PC-9 (cell line): Measurements from ENCODE around the gene CDK9. TPM values are rescaled to one million over a fixed set of nuclear protein-coding genes. Genes with fewer than 3 reads are reported as not detected.

ENCODE experiments used
- BruUV-seq: library from RNA; stranded (reverse); fragments of 400-500 nt; replicated peaks from 2 replicates; lab custom pipeline; 2021; lab: Mats Ljungman, UMichigan
- CTCF ChIA-PET: fragments of 300-600 bp; sonication (Branson Sonifier 250); formaldehyde crosslinking; loops from one replicate; lab custom pipeline; 2022; ENCODE audit warnings: antibody characterized with exemption; lab: Charles Lee
- POLR2A ChIA-PET: fragments of 300-600 bp; sonication (Branson Sonifier 250); formaldehyde crosslinking; loops from one replicate; lab custom pipeline; 2022; ENCODE audit warnings: antibody characterized with exemption; ENCODE audit not compliant: unreplicated experiment; lab: Charles Lee
- DNase-seq, 2 experiments: peaks; one replicate each; pipeline versions ENCODE4 v3.0.0 to v3.0.0-alpha.2; 2015 to 2022; ENCODE audit warnings: mixed read lengths in 1 of 2
- H2AFZ ChIP-seq: fragments of 200-600 bp; sonication (generic); 2 replicates; pipeline ENCODE4 v1.8.1; 2017; ENCODE audit warnings: antibody characterized with exemption
- H3F3A ChIP-seq: fragments of 200-600 bp; sonication (generic); 2 replicates; pipeline ENCODE4 v1.8.1; 2017; ENCODE audit warnings: antibody characterized with exemption, mild to moderate bottlenecking, low read depth; ENCODE audit not compliant: insufficient read depth
- H3K27ac ChIP-seq: fragments of 200-600 bp; sonication (generic); 2 replicates; pipeline ENCODE4 v1.6.1; 2016; ENCODE audit warnings: mixed run types
- H3K27me3 ChIP-seq: fragments of 200-600 bp; sonication (generic); 2 replicates; pipeline ENCODE4 v1.6.1; 2016; ENCODE audit warnings: low read depth, mixed run types; ENCODE audit not compliant: insufficient read depth
- H3K36me3 ChIP-seq: fragments of 200-600 bp; sonication (generic); 2 replicates; pipeline ENCODE4 v1.6.1; 2016; ENCODE audit warnings: low read depth, mixed run types
- H3K4me1 ChIP-seq: fragments of 200-600 bp; sonication (generic); replicated peaks from 2 replicates; pipeline ENCODE4 v1.6.1; 2016; ENCODE audit warnings: mixed run types; ENCODE audit not compliant: insufficient read depth
- H3K4me2 ChIP-seq: fragments of 200-600 bp; sonication (generic); 2 replicates; pipeline ENCODE4 v1.6.1; 2017; ENCODE audit warnings: mixed run types
- H3K4me3 ChIP-seq: fragments of 200-600 bp; sonication (generic); 2 replicates; pipeline ENCODE4 v1.6.1; 2016; ENCODE audit warnings: mixed run types
- H3K79me2 ChIP-seq: fragments of 200-600 bp; sonication (generic); 2 replicates; pipeline ENCODE4 v1.6.1; 2017; ENCODE audit warnings: low read depth, mixed run types
- H3K9me2 ChIP-seq: fragments of 200-600 bp; sonication (generic); 2 replicates; pipeline ENCODE4 v1.8.1; 2017; ENCODE audit warnings: mild to moderate bottlenecking; ENCODE audit not compliant: insufficient read depth
- H3K9me3 ChIP-seq: fragments of 200-600 bp; sonication (generic); 2 replicates; pipeline ENCODE4 v1.8.1; 2016; ENCODE audit warnings: low read depth; ENCODE audit not compliant: insufficient read depth
- H4K20me1 ChIP-seq: fragments of 200-600 bp; sonication (generic); 2 replicates; pipeline ENCODE4 v1.8.1; 2017; ENCODE audit not compliant: insufficient read depth
- EZH2 ChIP-seq: fragments of 200-600 bp; sonication (generic); IDR thresholded peaks from 2 replicates; pipeline ENCODE4 v1.8.0; 2017; ENCODE audit warnings: antibody characterized with exemption, low read depth
- intact Hi-C: fragments of 100-400 bp; cut with micrococcal nuclease; formaldehyde crosslinking; loops from one replicate; pipeline ENCODE4 v1.10.0; 2022; ENCODE audit not compliant: unreplicated experiment
- total RNA-seq: library from RNA; stranded (reverse); gene quantifications from 2 replicates; pipeline ENCODE4 v1.2.3, GENCODE V29; 2021
- TF ChIP-seq, protein P1 (sequence below): fragments of 200-600 bp; sonication (generic); conservative IDR thresholded peaks from 2 replicates; pipeline ENCODE4 v1.6.1; 2017; ENCODE audit warnings: mixed run types, antibody characterized with exemption, mild to moderate bottlenecking, moderate library complexity

Gene CDK9
- total RNA-seq, 1 experiment from 2014 or later, result 93.8 TPM

DNA sequence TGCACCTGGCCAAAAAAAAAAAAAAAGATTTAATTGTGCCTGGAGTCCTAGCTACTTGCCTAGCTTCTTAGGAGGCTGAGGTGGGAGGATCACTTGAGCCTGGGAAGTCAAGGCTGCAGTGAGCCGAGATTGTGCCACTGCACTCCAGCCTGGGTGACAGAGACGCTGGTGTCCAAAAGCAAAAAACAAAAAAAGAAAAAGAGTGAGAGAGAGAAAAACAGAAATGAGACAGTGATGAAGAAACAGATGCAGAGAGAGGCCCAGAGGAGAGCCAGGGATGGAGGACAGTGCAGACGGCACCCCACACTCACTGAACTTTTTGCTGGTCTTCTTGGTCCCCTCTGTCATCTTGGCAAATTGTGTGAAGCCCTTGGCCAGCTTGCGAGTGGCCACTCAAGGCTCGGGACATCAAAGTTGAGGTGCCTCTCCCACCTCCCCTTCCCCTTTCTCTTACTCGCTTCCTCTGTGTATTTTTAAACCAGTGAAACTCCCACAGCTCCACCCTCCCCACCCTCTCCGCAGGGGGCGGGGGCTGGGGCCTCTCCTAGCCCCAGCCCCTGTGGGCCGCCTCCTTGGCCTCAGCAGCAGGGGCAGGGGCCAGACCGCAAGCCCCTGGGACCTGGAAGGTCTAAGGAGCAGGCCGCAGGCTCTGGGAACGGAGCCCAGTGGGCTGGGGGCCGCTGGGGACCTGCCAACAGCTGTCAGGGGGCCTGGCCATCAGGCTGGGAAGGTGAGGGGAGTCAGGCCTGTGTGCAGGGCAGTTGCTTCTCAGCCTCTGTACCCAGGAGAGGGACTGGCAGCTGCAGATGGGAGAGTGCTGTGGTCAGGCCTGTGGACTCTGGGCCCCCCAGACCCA is 7.3 kb upstream of the CDK9 start, which contains the start of gene SH2D3C:
SH2D3C (minus strand) TSS at position 387 of the 856 bp plus-strand sequence; CDS start at position 348, 39 bp downstream.
- Histone ChIP-seq H3K4me1 (no peaks in the 10 kb centered on the region), H3K27ac (no peak within 1 kb of the TSS), H3K27me3 (peaks cover 8% of the 10 kb centered on the region; the same call in 1 of the 2 replicates), H4K20me1 (no peaks in the 10 kb centered on the region), H3K4me3 (no peak within 1 kb of the TSS), H3K79me2 (no peaks in the 10 kb centered on the region), H3K9me3 (no peaks in the 10 kb centered on the region), H3K4me2 (no peak within 1 kb of the TSS), H3K9me2 (no peaks in the 10 kb centered on the region), H3K36me3 (no peaks in the 10 kb centered on the region), H3F3A (peaks cover 18% of the 10 kb centered on the region; the same call in 1 of the 2 replicates), H2AFZ (no peak within 1 kb of the TSS)
- intact Hi-C loops, result no loop called here
- no TSS peak for BruUV-seq
- POLR2A ChIA-PET, result no interaction called here
- TF ChIP-seq, protein P1, sequence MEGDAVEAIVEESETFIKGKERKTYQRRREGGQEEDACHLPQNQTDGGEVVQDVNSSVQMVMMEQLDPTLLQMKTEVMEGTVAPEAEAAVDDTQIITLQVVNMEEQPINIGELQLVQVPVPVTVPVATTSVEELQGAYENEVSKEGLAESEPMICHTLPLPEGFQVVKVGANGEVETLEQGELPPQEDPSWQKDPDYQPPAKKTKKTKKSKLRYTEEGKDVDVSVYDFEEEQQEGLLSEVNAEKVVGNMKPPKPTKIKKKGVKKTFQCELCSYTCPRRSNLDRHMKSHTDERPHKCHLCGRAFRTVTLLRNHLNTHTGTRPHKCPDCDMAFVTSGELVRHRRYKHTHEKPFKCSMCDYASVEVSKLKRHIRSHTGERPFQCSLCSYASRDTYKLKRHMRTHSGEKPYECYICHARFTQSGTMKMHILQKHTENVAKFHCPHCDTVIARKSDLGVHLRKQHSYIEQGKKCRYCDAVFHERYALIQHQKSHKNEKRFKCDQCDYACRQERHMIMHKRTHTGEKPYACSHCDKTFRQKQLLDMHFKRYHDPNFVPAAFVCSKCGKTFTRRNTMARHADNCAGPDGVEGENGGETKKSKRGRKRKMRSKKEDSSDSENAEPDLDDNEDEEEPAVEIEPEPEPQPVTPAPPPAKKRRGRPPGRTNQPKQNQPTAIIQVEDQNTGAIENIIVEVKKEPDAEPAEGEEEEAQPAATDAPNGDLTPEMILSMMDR, result no peak
- no peak for TF ChIP-seq EZH2
- DNase-seq, result no peak
- CTCF ChIA-PET, result interaction anchor here (1.1 kb wide), 1 partner anchor 43 kb away, joined by 3 read pairs; the partner anchor contains the start of gene TOR2A

DNA sequence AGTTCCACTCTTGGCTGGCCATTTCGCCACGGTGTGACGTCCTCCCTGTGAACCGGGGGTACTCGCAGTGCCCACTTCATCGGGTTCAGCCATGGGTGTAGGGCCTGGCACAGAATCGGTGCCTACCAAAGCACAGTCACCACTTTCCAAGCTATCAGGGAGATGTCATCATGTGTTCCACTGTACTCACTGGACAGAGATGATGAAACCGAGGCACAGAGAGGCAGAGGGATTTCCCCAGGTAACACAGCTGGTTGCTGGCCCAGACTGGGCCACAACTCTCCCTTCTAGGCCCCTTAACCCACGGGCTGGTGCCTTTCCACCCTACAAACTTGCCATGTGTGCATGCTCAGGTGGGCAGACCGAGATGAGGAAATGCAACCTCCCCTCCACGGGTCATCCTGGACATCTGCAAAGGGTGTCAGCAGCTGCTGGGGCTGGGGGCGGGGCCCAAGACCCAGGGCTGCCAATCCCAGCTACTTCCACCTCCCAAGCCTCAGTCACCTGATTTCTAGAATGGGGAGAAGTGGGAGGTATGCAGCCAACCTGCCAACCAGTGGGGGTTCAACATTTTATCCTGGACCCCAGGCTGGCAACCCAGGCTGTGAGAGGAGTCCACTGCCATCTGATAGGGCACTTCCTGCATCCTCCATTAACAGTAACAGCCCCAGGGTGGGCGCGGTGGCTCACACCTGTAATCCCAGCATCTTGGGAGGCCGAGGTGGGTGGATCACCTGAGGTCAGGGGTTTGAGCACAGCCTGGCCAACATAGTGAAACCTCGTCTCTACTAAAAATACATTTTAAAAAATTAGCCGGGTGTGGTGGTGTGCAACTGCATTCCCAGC is 6.5 kb upstream of the CDK9 start:
- Histone ChIP-seq H3K4me1 (no peaks in the 10 kb centered on the region), H3K79me2 (no peaks in the 10 kb centered on the region), H3K27me3 (peaks cover 8% of the 10 kb centered on the region; the same call in 1 of the 2 replicates), H3K27ac (no peak overlapping the region), H3K4me2 (no peak overlapping the region), H3K9me2 (no peaks in the 10 kb centered on the region), H3K36me3 (no peaks in the 10 kb centered on the region), H4K20me1 (no peaks in the 10 kb centered on the region), H2AFZ (no peak overlapping the region), H3K9me3 (no peaks in the 10 kb centered on the region), H3K4me3 (no peak overlapping the region), H3F3A (peaks cover 15% of the 10 kb centered on the region; the same call in 1 of the 2 replicates)
- BruUV-seq, result no TSS peak
- DNase-seq, result no peak
- intact Hi-C loops, result no loop called here
- POLR2A ChIA-PET, result no interaction called here
- CTCF ChIA-PET, result interaction anchor here (1.1 kb wide), 1 partner anchor 44 kb away, joined by 3 read pairs; the partner anchor contains the start of gene TOR2A
- TF ChIP-seq, protein P1, result no peak
- TF ChIP-seq EZH2, result no peak
